IMR-90 (cell line): ENCODE data around the gene LYZL2. TPM values are rescaled to one million over a fixed set of nuclear protein-coding genes. Genes with fewer than 3 reads are reported as not detected.

ENCODE experiments used
- ATAC-seq: fragments of 200-7000 bp; cut with Tn5 transposase; 2 replicates; pipeline ENCODE4 v1.9.1; 2020; ENCODE audit warnings: low read depth, mild to moderate bottlenecking, moderate library complexity
- BruUV-seq: library from RNA; stranded (reverse); fragments of 400-500 nt; replicated peaks from 2 replicates; lab custom pipeline; 2021; lab: Mats Ljungman, UMichigan
- CTCF ChIA-PET: fragments of 300-600 bp; formaldehyde crosslinking; extraction: SDS; loops from one replicate; lab custom pipeline; 2021; ENCODE audit warnings: antibody characterized with exemption; lab: Yijun Ruan, JAX
- POLR2A ChIA-PET: fragments of 300-600 bp; sonication (Branson Sonifier 250); formaldehyde crosslinking; loops from one replicate; lab custom pipeline; 2022; ENCODE audit warnings: antibody characterized with exemption; ENCODE audit not compliant: unreplicated experiment; lab: Charles Lee
- DNase-seq: peaks from one replicate; pipeline ENCODE4 v3.0.0; 2013
- H2AFZ ChIP-seq: replicated peaks from 2 replicates; pipeline ENCODE3; 2013; ENCODE audit warnings: low read length, mild to moderate bottlenecking; ENCODE audit not compliant: poor library complexity
- H2AK5ac ChIP-seq: 2 replicates; pipeline ENCODE4 v1.6.1; 2013; ENCODE audit warnings: low read depth, low read length, inconsistent platforms
- H2AK9ac ChIP-seq: replicated peaks from 2 replicates; pipeline ENCODE3; 2013; ENCODE audit warnings: mild to moderate bottlenecking, low read depth, low read length, moderate library complexity; ENCODE audit not compliant: poor library complexity
- H2BK120ac ChIP-seq: 2 replicates; pipeline ENCODE4 v1.6.1; 2013; ENCODE audit warnings: low read depth, low read length, inconsistent platforms
- H2BK15ac ChIP-seq: 3 replicates; pipeline ENCODE4 v1.6.1; 2013; ENCODE audit warnings: low read depth, low read length, inconsistent platforms
- H2BK20ac ChIP-seq: 2 replicates; pipeline ENCODE4 v1.6.1; 2013; ENCODE audit warnings: low read depth, mild to moderate bottlenecking, inconsistent platforms, low read length, moderate library complexity
- H2BK5ac ChIP-seq: 2 replicates; pipeline ENCODE4 v1.6.1; 2013; ENCODE audit warnings: mild to moderate bottlenecking, low read depth, low read length, inconsistent platforms; ENCODE audit not compliant: poor library complexity, severe bottlenecking
- H3K14ac ChIP-seq: replicated peaks from 2 replicates; pipeline ENCODE4 v1.6.1; 2013; ENCODE audit warnings: low read depth, low read length, inconsistent platforms
- H3K18ac ChIP-seq: 2 replicates; pipeline ENCODE4 v1.6.1; 2013; ENCODE audit warnings: low read depth, low read length, control low read depth
- H3K23ac ChIP-seq: 2 replicates; pipeline ENCODE4 v1.6.1; 2013; ENCODE audit warnings: low read depth, low read length, inconsistent platforms
- H3K27ac ChIP-seq: 2 replicates; pipeline ENCODE4 v1.5.1; 2013; ENCODE audit warnings: mild to moderate bottlenecking, control low read depth, low read length; ENCODE audit not compliant: insufficient read depth
- H3K27me3 ChIP-seq: 2 replicates; pipeline ENCODE4 v1.6.1; 2013; ENCODE audit warnings: low read length; ENCODE audit not compliant: control insufficient read depth, insufficient read depth
- H3K36me3 ChIP-seq: 2 replicates; pipeline ENCODE4 v1.6.1; 2013; ENCODE audit warnings: low read length, mixed read lengths; ENCODE audit not compliant: control insufficient read depth, insufficient read depth
- H3K4ac ChIP-seq: 2 replicates; pipeline ENCODE4 v1.6.1; 2013; ENCODE audit warnings: low read depth, low read length, inconsistent platforms
- H3K4me1 ChIP-seq: 2 replicates; pipeline ENCODE4 v1.6.1; 2013; ENCODE audit warnings: low read length, mixed read lengths; ENCODE audit not compliant: control insufficient read depth, insufficient read depth
- H3K4me2 ChIP-seq: 2 replicates; pipeline ENCODE4 v1.6.1; 2013; ENCODE audit warnings: low read depth, mild to moderate bottlenecking, control low read depth, low read length, moderate library complexity
- H3K4me3 ChIP-seq: 2 replicates; pipeline ENCODE4 v1.5.1; 2013; ENCODE audit warnings: low read depth, mild to moderate bottlenecking, control low read depth, low read length, moderate library complexity; ENCODE audit not compliant: insufficient read depth
- H3K56ac ChIP-seq: 2 replicates; pipeline ENCODE4 v1.6.1; 2013; ENCODE audit warnings: low read length, inconsistent platforms; ENCODE audit not compliant: insufficient read depth; ENCODE audit errors: extremely low read depth
- H3K79me1 ChIP-seq, 2 experiments: 2 replicates each; pipeline ENCODE4 v1.6.1; 2013; ENCODE audit warnings: low read length in 2 of 2, inconsistent platforms in 1 of 2, low read depth in 1 of 2
- H3K9ac ChIP-seq: 2 replicates; pipeline ENCODE4 v1.6.1; 2013; ENCODE audit warnings: low read depth, low read length, control low read depth
- H3K9me1 ChIP-seq: 2 replicates; pipeline ENCODE4 v1.6.1; 2013; ENCODE audit warnings: low read length, inconsistent platforms; ENCODE audit not compliant: insufficient read depth
- H3K9me3 ChIP-seq: 2 replicates; pipeline ENCODE4 v1.6.1; 2013; ENCODE audit warnings: low read length; ENCODE audit not compliant: control insufficient read depth, insufficient read depth
- H4K20me1 ChIP-seq: 2 replicates; pipeline ENCODE4 v1.6.1; 2013; ENCODE audit warnings: low read length, inconsistent platforms; ENCODE audit not compliant: insufficient read depth
- H4K5ac ChIP-seq: 2 replicates; pipeline ENCODE4 v1.6.1; 2013; ENCODE audit warnings: mild to moderate bottlenecking, low read depth, low read length, control low read depth
- H4K8ac ChIP-seq, 2 experiments: 2 replicates each; pipeline ENCODE4 v1.6.1; 2013; ENCODE audit warnings: low read depth in 2 of 2, low read length in 2 of 2, control low read depth in 1 of 2, inconsistent platforms in 1 of 2
- H4K91ac ChIP-seq: 2 replicates; pipeline ENCODE4 v1.6.1; 2013; ENCODE audit warnings: low read depth, low read length, inconsistent platforms; ENCODE audit not compliant: insufficient read depth
- CHD1 ChIP-seq: IDR thresholded peaks from 2 replicates; pipeline ENCODE4 v1.6.1; 2012; ENCODE audit warnings: low read depth, low read length, improper control_type of control experiment
- CTCF ChIP-seq: conservative IDR thresholded peaks from 2 replicates; pipeline ENCODE4 v1.5.1; 2012; ENCODE audit warnings: mild to moderate bottlenecking, low read depth, low read length, improper control_type of control experiment
- FOS ChIP-seq: fragments of 150-350 bp; IDR thresholded peaks from 2 replicates; pipeline ENCODE4 v1.6.1; 2016; ENCODE audit warnings: low read depth, low read length
- MAZ ChIP-seq: IDR thresholded peaks from 2 replicates; pipeline ENCODE4 v1.6.1; 2012; ENCODE audit warnings: low read depth, mild to moderate bottlenecking, low read length, improper control_type of control experiment, moderate library complexity, borderline replicate concordance
- MXI1 ChIP-seq: IDR thresholded peaks from 2 replicates; pipeline ENCODE4 v1.6.1; 2012; ENCODE audit warnings: low read depth, mild to moderate bottlenecking, low read length, moderate library complexity, borderline replicate concordance
- NFE2L2 ChIP-seq: fragments of 150-350 bp; IDR thresholded peaks from 2 replicates; pipeline ENCODE4 v1.6.1; 2016; ENCODE audit warnings: low read depth, mild to moderate bottlenecking, low read length
- RAD21 ChIP-seq: IDR thresholded peaks from 2 replicates; pipeline ENCODE4 v1.6.1; 2012; ENCODE audit warnings: low read length, improper control_type of control experiment
- RCOR1 ChIP-seq: IDR thresholded peaks from 2 replicates; pipeline ENCODE4 v1.6.1; 2012; ENCODE audit warnings: mild to moderate bottlenecking, low read length, improper control_type of control experiment; ENCODE audit not compliant: insufficient replicate concordance
- RFX5 ChIP-seq: IDR thresholded peaks from 2 replicates; pipeline ENCODE4 v1.8.0; 2012; ENCODE audit warnings: low read depth, mild to moderate bottlenecking, low read length, moderate library complexity
- SMC3 ChIP-seq: fragments of 150-350 bp; IDR thresholded peaks from 2 replicates; pipeline ENCODE4 v1.6.1; 2016; ENCODE audit warnings: low read depth, mild to moderate bottlenecking, antibody characterized with exemption, low read length, moderate library complexity
- WGBS, 2 experiments: methylation state at CpG; one replicate each; pipeline versions ENCODE4 v1.1.5 to v1.1.7; 2013; ENCODE audit warnings: missing lambda C conversion rate in 2 of 2; ENCODE audit not compliant: insufficient read length in 1 of 2; ENCODE audit errors: extremely low coverage in 2 of 2; 5-methylcytosine and 5-hydroxymethylcytosine counted together
- dilution Hi-C: fragments of 300-500 bp; cut with HindIII; formaldehyde crosslinking; loops from one replicate; pipeline ENCODE4 v1.14.3; 2018; ENCODE audit warnings: low sequenced_read_pairs; ENCODE audit not compliant: unreplicated experiment
- in situ Hi-C: fragments of 300-500 bp; cut with MboI; formaldehyde crosslinking; loops from 3 replicates; pipeline ENCODE4 v1.14.3; 2019; ENCODE audit warnings: low sequenced_read_pairs, inconsistent platforms, mixed read lengths
- intact Hi-C: fragments of 100-400 bp; cut with micrococcal nuclease; formaldehyde crosslinking; loops from 2 replicates; pipeline ENCODE4 v1.10.0; 2022
- polyA plus RNA-seq, 3 experiments: library from polyadenylated mRNA; depleted of rRNA; stranded (reverse); fragments of >200 nt; gene quantifications; 2 replicates each; pipeline ENCODE4 v1.2.3, GENCODE V29; 2012; ENCODE audit warnings: low replicate concordance in 1 of 3
- total RNA-seq: library from RNA; depleted of rRNA; stranded (reverse); fragments of >200 nt; gene quantifications from 2 replicates; pipeline ENCODE4 v1.2.3, GENCODE V29; 2012
- TF ChIP-seq, protein P1 (sequence below): fragments of 150-350 bp; IDR thresholded peaks from 2 replicates; pipeline ENCODE4 v1.6.1; 2016; ENCODE audit warnings: low read depth, mild to moderate bottlenecking, low read length, moderate library complexity, borderline replicate concordance
- TF ChIP-seq, protein P2 (sequence below): fragments of 150-350 bp; IDR thresholded peaks from 2 replicates; pipeline ENCODE4 v1.6.1; 2017; ENCODE audit warnings: mild to moderate bottlenecking, antibody characterized with exemption, low read length, low read depth

Gene LYZL2
- total and polyA plus RNA-seq, 2 of the 4 experiments (the other 2 are of a cell fraction) = not detected

- Histone ChIP-seq H3K18ac (no peak overlapping the region), H3K9me3 (peaks cover 2% of the 10 kb centered on the region; the same call in 1 of the 2 replicates), H3K4me3 (no peak overlapping the region), H3K36me3 (no peaks in the 10 kb centered on the region), H2AFZ (no peak overlapping the region), H4K5ac (no peak overlapping the region), H3K23ac (no peak overlapping the region), H4K91ac (no peak overlapping the region), H2AK5ac (no peak overlapping the region), H3K9me1 (no peaks in the 10 kb centered on the region; the same call in 1 of the 2 replicates), H4K8ac (no peak overlapping the region), H3K4me2 (no peak overlapping the region), H2AK9ac (no peak overlapping the region), H3K4me1 (peaks cover 5% of the 10 kb centered on the region; the same call in 1 of the 2 replicates), H2BK120ac (no peak overlapping the region), H3K56ac (no peak overlapping the region), H4K20me1 (no peaks in the 10 kb centered on the region), H3K27ac (no peak overlapping the region), H3K9ac (no peak overlapping the region), H2BK15ac (no peak overlapping the region), H2BK20ac (no peak overlapping the region), H3K14ac (no peak overlapping the region), H3K79me1 (no peaks in the 10 kb centered on the region), H2BK5ac (no peak overlapping the region), H3K27me3 (no peaks in the 10 kb centered on the region; the same call in 1 of the 2 replicates), H3K4ac (no peak overlapping the region)
- no peak for ATAC-seq
- POLR2A ChIA-PET = no interaction called here
- no peak for DNase-seq
- WGBS, 2 experiments = 93% methylated on average over 4 of the region's 6 CpGs; no CpG with 5 or more reads in 1 of the 2 experiments
- dilution Hi-C loops = no loop called here
- no peak for TF ChIP-seq MXI1
- TF ChIP-seq, protein P1, sequence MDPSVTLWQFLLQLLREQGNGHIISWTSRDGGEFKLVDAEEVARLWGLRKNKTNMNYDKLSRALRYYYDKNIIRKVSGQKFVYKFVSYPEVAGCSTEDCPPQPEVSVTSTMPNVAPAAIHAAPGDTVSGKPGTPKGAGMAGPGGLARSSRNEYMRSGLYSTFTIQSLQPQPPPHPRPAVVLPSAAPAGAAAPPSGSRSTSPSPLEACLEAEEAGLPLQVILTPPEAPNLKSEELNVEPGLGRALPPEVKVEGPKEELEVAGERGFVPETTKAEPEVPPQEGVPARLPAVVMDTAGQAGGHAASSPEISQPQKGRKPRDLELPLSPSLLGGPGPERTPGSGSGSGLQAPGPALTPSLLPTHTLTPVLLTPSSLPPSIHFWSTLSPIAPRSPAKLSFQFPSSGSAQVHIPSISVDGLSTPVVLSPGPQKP = no peak
- no peak for TF ChIP-seq CTCF
- no peak for TF ChIP-seq SMC3
- TF ChIP-seq RCOR1 = no peak
- TF ChIP-seq CHD1 = no peak
- no peak for TF ChIP-seq RAD21
- TF ChIP-seq MAZ = no peak
- TF ChIP-seq NFE2L2 = no peak
- TF ChIP-seq FOS = no peak
- no peak for TF ChIP-seq RFX5
- TF ChIP-seq, protein P2, sequence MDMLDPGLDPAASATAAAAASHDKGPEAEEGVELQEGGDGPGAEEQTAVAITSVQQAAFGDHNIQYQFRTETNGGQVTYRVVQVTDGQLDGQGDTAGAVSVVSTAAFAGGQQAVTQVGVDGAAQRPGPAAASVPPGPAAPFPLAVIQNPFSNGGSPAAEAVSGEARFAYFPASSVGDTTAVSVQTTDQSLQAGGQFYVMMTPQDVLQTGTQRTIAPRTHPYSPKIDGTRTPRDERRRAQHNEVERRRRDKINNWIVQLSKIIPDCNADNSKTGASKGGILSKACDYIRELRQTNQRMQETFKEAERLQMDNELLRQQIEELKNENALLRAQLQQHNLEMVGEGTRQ = no peak
- no TSS peak for BruUV-seq
- intact Hi-C loops = no loop called here
- CTCF ChIA-PET = interaction anchor here (1.6 kb wide), 1 partner anchor 16 kb away, joined by 4 read pairs; no protein-coding TSS in a partner anchor
- in situ Hi-C loops = no loop called here
These were observed 21.7 kb downstream of the LYZL2 start for GRCh38 chr10:30607814-30608213.
